ENCODE results near the gene TUT4. TPM values are rescaled to one million over a fixed set of nuclear protein-coding genes. Genes with fewer than 3 reads are reported as not detected.
"Not testable (repeated sequence)": the region's sequence is repeated elsewhere in the genome, so short reads cannot be mapped to it uniquely, and the experiment has no call there.

The TUT4 gene
- total RNA-seq, 2 donors from 2014 or later: 81.0 to 111 TPM

- no peak overlapping the region for H3K27ac Mint-ChIP-seq
- DNase-seq (ENCODE audit: low spot score in 2 of 2) (no peak), ATAC-seq (no peak)
- peaks cover 0 to 9% of the 10 kb centered on the region in 2 donors for H3K9me3 Mint-ChIP-seq
- no peaks in the 10 kb centered on the region for H3K36me3 Mint-ChIP-seq
Measured at GRCh38 chr1:52579415-52579814, 26.5 kb upstream of the TUT4 start.

GRCh38 chr1:52578066-52578465 lies 25.2 kb upstream of the TUT4 start:
- not testable (repeated sequence) for ATAC-seq; H3K9me3 Mint-ChIP-seq; DNase-seq (ENCODE audit: low spot score in 2 of 2); H3K27ac Mint-ChIP-seq; H3K36me3 Mint-ChIP-seq

- H3K9me3 Mint-ChIP-seq: peaks cover 0 to 9% of the 10 kb centered on the region in 2 donors
- ATAC-seq (no peak), DNase-seq (ENCODE audit: low spot score in 2 of 2) (no peak)
- H3K27ac Mint-ChIP-seq: no peak overlapping the region
- H3K36me3 Mint-ChIP-seq: no peaks in the 10 kb centered on the region
Measured at GRCh38 chr1:52576074-52576473, 23.2 kb upstream of the TUT4 start.

- Mint-ChIP-seq H3K36me3 (no peaks in the 10 kb centered on the region), H3K27ac (no peak overlapping the region), H3K9me3 (peaks cover 0 to 9% of the 10 kb centered on the region in 2 donors)
- DNase-seq (ENCODE audit: low spot score in 2 of 2) (no peak), ATAC-seq (peak in 1 of 2 donors; percentile 65)
Measured at GRCh38 chr1:52574594-52574993, 21.7 kb upstream of the TUT4 start.

GRCh38 chr1:52572387-52572786 lies 19.5 kb upstream of the TUT4 start:
- DNase-seq (ENCODE audit: low spot score in 2 of 2) (no peak), ATAC-seq (no peak)
- no peaks in the 10 kb centered on the region for H3K9me3 Mint-ChIP-seq
- no peaks in the 10 kb centered on the region for H3K36me3 Mint-ChIP-seq
- H3K27ac Mint-ChIP-seq: no peak overlapping the region

GRCh38 chr1:52571783-52572182 lies 18.9 kb upstream of the TUT4 start:
- no peaks in the 10 kb centered on the region for H3K9me3 Mint-ChIP-seq
- peak overlapping the region in 1 of 2 donors; percentile 33 for H3K27ac Mint-ChIP-seq
- H3K36me3 Mint-ChIP-seq: no peaks in the 10 kb centered on the region
- ATAC-seq (peak; percentile 34 to 93), DNase-seq (ENCODE audit: low spot score in 2 of 2) (no peak)

- Mint-ChIP-seq H3K27ac (no peak overlapping the region), H3K36me3 (no peaks in the 10 kb centered on the region), H3K9me3 (no peaks in the 10 kb centered on the region)
- DNase-seq (ENCODE audit: low spot score in 2 of 2): no peak
- ATAC-seq: no peak
Measured at GRCh38 chr1:52569449-52570210, 16.7 kb upstream of the TUT4 start.

GRCh38 chr1:52567943-52568342 lies 15.1 kb upstream of the TUT4 start:
- H3K36me3 Mint-ChIP-seq: no peaks in the 10 kb centered on the region
- no peak for ATAC-seq
- DNase-seq (ENCODE audit: low spot score in 2 of 2): no peak
- H3K9me3 Mint-ChIP-seq: no peaks in the 10 kb centered on the region
- peak overlapping the region; percentile 41 to 60 for H3K27ac Mint-ChIP-seq

GRCh38 chr1:52562766-52563165 lies 9.9 kb upstream of the TUT4 start:
- no peak for ATAC-seq
- Mint-ChIP-seq H3K27ac (no peak overlapping the region), H3K36me3 (no peaks in the 10 kb centered on the region), H3K9me3 (no peaks in the 10 kb centered on the region)
- DNase-seq (ENCODE audit: low spot score in 2 of 2): no peak

GRCh38 chr1:52559875-52560274 lies 7.0 kb upstream of the TUT4 start:
- no peaks in the 10 kb centered on the region for H3K36me3 Mint-ChIP-seq
- no peaks in the 10 kb centered on the region for H3K9me3 Mint-ChIP-seq
- DNase-seq (ENCODE audit: low spot score in 2 of 2): no peak
- ATAC-seq: no peak
- no peak overlapping the region for H3K27ac Mint-ChIP-seq

- H3K9me3 Mint-ChIP-seq: no peaks in the 10 kb centered on the region
- no peak for DNase-seq (ENCODE audit: low spot score in 2 of 2)
- ATAC-seq: no peak
- H3K27ac Mint-ChIP-seq: no peak overlapping the region
- no peaks in the 10 kb centered on the region for H3K36me3 Mint-ChIP-seq
Measured at GRCh38 chr1:52558941-52559340, 6.0 kb upstream of the TUT4 start.

GRCh38 chr1:52556641-52557360 lies 3.9 kb upstream of the TUT4 start:
- H3K27ac Mint-ChIP-seq: no peak overlapping the region
- no peak for DNase-seq (ENCODE audit: low spot score in 2 of 2)
- no peaks in the 10 kb centered on the region for H3K36me3 Mint-ChIP-seq
- no peaks in the 10 kb centered on the region for H3K9me3 Mint-ChIP-seq
- ATAC-seq: no peak

- Mint-ChIP-seq H3K27ac (no peak overlapping the region), H3K36me3 (no peaks in the 10 kb centered on the region), H3K9me3 (no peaks in the 10 kb centered on the region)
- DNase-seq (ENCODE audit: low spot score in 2 of 2) (no peak), ATAC-seq (no peak)
Measured at GRCh38 chr1:52554756-52555155, 1.9 kb upstream of the TUT4 start.

GRCh38 chr1:52554267-52554640 lies 1.4 kb upstream of the TUT4 start:
- DNase-seq (ENCODE audit: low spot score in 2 of 2): no peak
- Mint-ChIP-seq H3K36me3 (no peaks in the 10 kb centered on the region), H3K9me3 (no peaks in the 10 kb centered on the region), H3K27ac (no peak overlapping the region)
- ATAC-seq: no peak

- DNase-seq (ENCODE audit: low spot score in 2 of 2): peak; percentile 87 to 92
- no peaks in the 10 kb centered on the region for H3K9me3 Mint-ChIP-seq
- H3K27ac Mint-ChIP-seq: peak overlapping the region in 1 of 2 donors; percentile 84
- ATAC-seq: peak; percentile 84 to 88
- no peaks in the 10 kb centered on the region for H3K36me3 Mint-ChIP-seq
Measured at GRCh38 chr1:52553362-52554266, 722 bp upstream of the TUT4 start.

GRCh38 chr1:52552236-52552504 lies 722 bp downstream of the TUT4 start:
- H3K36me3 Mint-ChIP-seq: peaks cover 0 to 4% of the 10 kb centered on the region in 2 donors

More at GRCh38 chr1:52552236-52552504, 722 bp downstream of the TUT4 start:
- ATAC-seq (peak; percentile 40 to 53), DNase-seq (ENCODE audit: low spot score in 2 of 2) (peak; percentile 58 to 66)
- H3K27ac Mint-ChIP-seq: no peak overlapping the region
- H3K9me3 Mint-ChIP-seq: no peaks in the 10 kb centered on the region

Data from activated naive CD4-positive, alpha-beta T cell treated with anti-CD3 and anti-CD28 coated beads, Interleukin-2, amount 50 U/mL, for 72 hours (primary cell).